Measurements from ENCODE around the gene GLCE. TPM values are rescaled to one million over a fixed set of nuclear protein-coding genes. Genes with fewer than 3 reads are reported as not detected.

GLCE gene
- total RNA-seq, 2 donors from 2014 or later, result 6.6 to 9.3 TPM

DNA sequence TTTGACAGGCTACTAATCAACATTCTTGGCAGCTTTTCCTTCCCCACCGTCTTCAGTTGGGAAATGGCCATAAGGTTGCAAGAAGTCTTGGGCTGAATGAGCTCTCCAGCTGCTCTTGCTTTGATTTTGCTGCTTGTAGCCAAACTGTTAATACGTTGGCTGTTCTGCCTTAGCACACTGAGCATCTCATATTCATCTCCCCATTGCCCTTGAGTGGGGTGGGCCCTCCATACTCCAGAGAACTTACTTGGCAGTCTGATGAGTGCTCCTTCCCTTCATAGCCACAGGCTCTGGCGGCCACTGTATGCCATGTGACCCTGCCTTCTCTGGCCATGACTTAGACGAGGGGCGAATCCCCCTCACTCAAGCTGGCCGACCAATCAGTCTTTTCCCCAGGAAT, 112.5 kb downstream of the GLCE start:
- TF ChIP-seq, protein P1, sequence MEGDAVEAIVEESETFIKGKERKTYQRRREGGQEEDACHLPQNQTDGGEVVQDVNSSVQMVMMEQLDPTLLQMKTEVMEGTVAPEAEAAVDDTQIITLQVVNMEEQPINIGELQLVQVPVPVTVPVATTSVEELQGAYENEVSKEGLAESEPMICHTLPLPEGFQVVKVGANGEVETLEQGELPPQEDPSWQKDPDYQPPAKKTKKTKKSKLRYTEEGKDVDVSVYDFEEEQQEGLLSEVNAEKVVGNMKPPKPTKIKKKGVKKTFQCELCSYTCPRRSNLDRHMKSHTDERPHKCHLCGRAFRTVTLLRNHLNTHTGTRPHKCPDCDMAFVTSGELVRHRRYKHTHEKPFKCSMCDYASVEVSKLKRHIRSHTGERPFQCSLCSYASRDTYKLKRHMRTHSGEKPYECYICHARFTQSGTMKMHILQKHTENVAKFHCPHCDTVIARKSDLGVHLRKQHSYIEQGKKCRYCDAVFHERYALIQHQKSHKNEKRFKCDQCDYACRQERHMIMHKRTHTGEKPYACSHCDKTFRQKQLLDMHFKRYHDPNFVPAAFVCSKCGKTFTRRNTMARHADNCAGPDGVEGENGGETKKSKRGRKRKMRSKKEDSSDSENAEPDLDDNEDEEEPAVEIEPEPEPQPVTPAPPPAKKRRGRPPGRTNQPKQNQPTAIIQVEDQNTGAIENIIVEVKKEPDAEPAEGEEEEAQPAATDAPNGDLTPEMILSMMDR (IDR thresholded peaks at IDR 0.05), result no peak
- TF ChIP-seq POLR2A (IDR thresholded peaks at IDR 0.05), result no peak
- WGBS, 2 donors, result 86 to 91% methylated on average over 6 of the region's 6 CpGs
- no peaks in the 10 kb centered on the region for H3K36me3 ChIP-seq (replicated peaks in 1 of 2; ENCODE audit: insufficient read depth in 1 of 2, low read depth in 2 of 2)
- no peak for DNase-seq
- no peaks in the 10 kb centered on the region for H3K9me3 ChIP-seq
- peaks cover 10% of the 10 kb centered on the region for H3K4me1 ChIP-seq
- intact Hi-C loops (cut with DNase I), result no loop called here
- no peak overlapping the region for H3K27ac ChIP-seq
- H3K27me3 ChIP-seq, result no peaks in the 10 kb centered on the region
- no peak for ATAC-seq
- no peak overlapping the region for H3K4me3 ChIP-seq

DNA sequence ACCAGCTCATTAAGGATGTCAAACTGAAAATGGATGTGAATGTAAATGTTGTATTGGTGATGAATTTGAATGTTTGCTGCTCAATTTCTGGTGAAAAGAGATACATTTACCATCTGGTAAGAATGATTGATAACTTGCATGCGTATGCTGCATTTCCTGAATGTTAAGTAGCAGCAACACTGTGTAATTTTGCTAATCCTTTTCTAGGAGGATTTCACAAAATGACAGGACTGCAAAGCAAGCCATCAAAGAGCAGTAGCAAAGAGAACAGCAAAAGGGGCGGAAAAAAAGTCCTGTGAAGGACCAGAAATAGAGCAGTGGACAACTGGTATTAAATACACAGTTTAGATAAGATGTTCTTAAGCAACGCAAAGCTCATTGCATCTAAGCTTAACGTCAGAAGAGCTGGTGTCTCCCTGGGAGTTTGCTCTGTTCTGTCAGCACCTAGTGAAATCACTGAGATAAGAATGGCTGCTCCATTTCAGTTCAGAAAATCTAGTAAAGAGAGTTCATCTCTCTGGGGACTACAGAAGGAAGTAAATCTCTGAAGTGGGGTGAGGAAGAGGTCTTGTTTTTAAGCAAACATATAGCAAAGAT, 114.7 kb downstream of the GLCE start:
- no peak overlapping the region for H3K27ac ChIP-seq
- H3K36me3 ChIP-seq (replicated peaks in 1 of 2; ENCODE audit: insufficient read depth in 1 of 2, low read depth in 2 of 2), result no peaks in the 10 kb centered on the region
- ATAC-seq, result no peak
- intact Hi-C loops (cut with DNase I), result no loop called here
- WGBS, 2 donors, result 58 to 64% methylated on average over 4 of the region's 4 CpGs
- H3K4me1 ChIP-seq, result peaks cover 10% of the 10 kb centered on the region
- DNase-seq, result no peak
- no peak overlapping the region for H3K4me3 ChIP-seq
- no peak for TF ChIP-seq POLR2A (IDR thresholded peaks at IDR 0.05)
- TF ChIP-seq, protein P1 (IDR thresholded peaks at IDR 0.05), result no peak
- H3K27me3 ChIP-seq, result no peaks in the 10 kb centered on the region
- H3K9me3 ChIP-seq, result no peaks in the 10 kb centered on the region

DNA sequence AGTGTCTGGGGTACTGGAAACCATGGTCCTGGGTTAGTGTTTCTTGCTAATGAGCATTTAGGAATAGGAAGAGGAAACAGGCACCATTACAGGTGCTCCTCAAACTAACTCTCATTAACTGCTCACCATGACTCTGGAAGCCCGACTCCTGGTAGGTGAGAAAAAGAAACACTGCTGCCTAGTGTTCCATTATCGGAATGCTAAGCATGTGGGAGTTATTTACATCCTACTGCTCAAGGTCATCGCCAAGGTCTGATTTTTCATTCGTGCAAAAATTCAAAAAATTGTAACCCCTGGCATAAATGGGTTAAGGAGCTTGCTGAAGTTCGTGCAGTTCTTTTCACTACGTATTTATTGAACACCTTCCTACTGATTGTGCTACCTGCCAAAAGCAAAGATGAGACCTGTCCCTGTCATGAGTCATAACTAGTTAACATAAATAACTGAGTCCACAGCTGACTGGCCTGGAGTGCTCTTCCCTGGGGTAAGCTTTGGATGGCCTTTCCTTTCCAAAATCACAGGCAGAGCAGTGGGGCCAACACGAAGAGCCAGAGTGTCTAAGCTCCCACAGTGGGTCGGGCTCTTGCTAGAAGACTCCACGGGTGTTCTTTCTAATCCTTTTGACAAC, 115.6 kb downstream of the GLCE start:
- no peak overlapping the region for H3K4me3 ChIP-seq
- no peaks in the 10 kb centered on the region for H3K9me3 ChIP-seq
- H3K27ac ChIP-seq, result no peak overlapping the region
- H3K36me3 ChIP-seq (replicated peaks in 1 of 2; ENCODE audit: insufficient read depth in 1 of 2, low read depth in 2 of 2), result no peaks in the 10 kb centered on the region
- TF ChIP-seq POLR2A (IDR thresholded peaks at IDR 0.05), result no peak
- TF ChIP-seq, protein P1 (IDR thresholded peaks at IDR 0.05), result no peak
- intact Hi-C loops (cut with DNase I), result no loop called here
- H3K27me3 ChIP-seq, result no peaks in the 10 kb centered on the region
- 29 to 33% methylated on average over 9 of the region's 9 CpGs for WGBS, 2 donors
- no peak for DNase-seq
- peaks cover 10% of the 10 kb centered on the region for H3K4me1 ChIP-seq
- ATAC-seq, result no peak

DNA sequence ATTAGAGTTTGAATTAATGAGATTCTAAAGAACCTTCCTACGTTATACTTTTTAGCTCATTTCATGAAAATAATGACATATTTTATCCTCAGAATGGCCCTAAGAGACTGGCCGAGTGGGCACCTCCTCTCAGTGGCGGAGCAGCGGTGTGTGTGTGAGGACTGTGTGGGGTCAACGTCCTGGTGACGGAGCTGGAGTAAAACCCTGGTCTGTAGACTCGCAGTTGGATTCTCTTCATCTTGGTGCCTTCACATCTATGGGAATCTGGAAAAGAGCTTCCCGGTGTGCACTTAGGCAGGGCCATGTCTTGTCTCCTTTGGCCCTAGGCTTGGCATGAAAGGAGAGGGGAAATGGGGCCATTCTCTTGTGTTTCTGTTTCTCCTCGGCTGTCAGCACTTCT, 116.9 kb downstream of the GLCE start:
- DNase-seq (no peak), ATAC-seq (no peak)
- no peak overlapping the region for H3K27ac ChIP-seq
- 79 to 82% methylated on average over 9 of the region's 9 CpGs for WGBS, 2 donors
- H3K4me1 ChIP-seq, result peaks cover 10% of the 10 kb centered on the region
- no peak for TF ChIP-seq POLR2A (IDR thresholded peaks at IDR 0.05)
- TF ChIP-seq, protein P1 (IDR thresholded peaks at IDR 0.05), result no peak
- H3K27me3 ChIP-seq, result no peaks in the 10 kb centered on the region
- no peaks in the 10 kb centered on the region for H3K36me3 ChIP-seq (replicated peaks in 1 of 2; ENCODE audit: insufficient read depth in 1 of 2, low read depth in 2 of 2)
- no peaks in the 10 kb centered on the region for H3K9me3 ChIP-seq
- H3K4me3 ChIP-seq, result no peak overlapping the region
- intact Hi-C loops (cut with DNase I), result no loop called here

DNA sequence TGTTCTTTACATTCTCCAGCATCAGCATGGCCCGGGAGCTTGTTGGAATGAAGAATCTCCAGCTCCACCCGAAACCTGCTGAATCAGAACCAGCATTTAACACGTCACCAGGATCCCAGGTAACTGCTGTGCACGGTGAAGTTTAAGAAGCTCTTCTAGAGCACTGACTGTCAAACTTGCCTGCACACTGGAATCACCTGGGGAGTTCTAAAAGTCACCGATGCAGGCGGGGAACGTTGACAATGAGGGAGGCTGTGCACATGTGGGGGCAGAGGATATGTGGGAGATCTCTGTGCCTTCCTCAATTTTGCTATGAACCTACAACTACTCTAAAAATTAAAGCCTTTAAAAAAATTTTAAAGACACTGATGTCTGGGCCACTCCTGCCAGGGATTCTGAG, 119.2 kb downstream of the GLCE start:
- no peak for TF ChIP-seq POLR2A (IDR thresholded peaks at IDR 0.05)
- Histone ChIP-seq H3K9me3 (no peaks in the 10 kb centered on the region), H3K4me3 (no peak overlapping the region), H3K4me1 (peaks cover 10% of the 10 kb centered on the region), H3K27ac (no peak overlapping the region), H3K36me3 (replicated peaks in 1 of 2; ENCODE audit: insufficient read depth in 1 of 2, low read depth in 2 of 2) (no peaks in the 10 kb centered on the region), H3K27me3 (no peaks in the 10 kb centered on the region)
- no peak for ATAC-seq
- WGBS, 2 donors, result 84 to 88% methylated on average over 7 of the region's 7 CpGs
- DNase-seq, result no peak
- intact Hi-C loops (cut with DNase I), result no loop called here
